ENCODE measurements around the gene EFCAB6.

The EFCAB6 gene

DNA sequence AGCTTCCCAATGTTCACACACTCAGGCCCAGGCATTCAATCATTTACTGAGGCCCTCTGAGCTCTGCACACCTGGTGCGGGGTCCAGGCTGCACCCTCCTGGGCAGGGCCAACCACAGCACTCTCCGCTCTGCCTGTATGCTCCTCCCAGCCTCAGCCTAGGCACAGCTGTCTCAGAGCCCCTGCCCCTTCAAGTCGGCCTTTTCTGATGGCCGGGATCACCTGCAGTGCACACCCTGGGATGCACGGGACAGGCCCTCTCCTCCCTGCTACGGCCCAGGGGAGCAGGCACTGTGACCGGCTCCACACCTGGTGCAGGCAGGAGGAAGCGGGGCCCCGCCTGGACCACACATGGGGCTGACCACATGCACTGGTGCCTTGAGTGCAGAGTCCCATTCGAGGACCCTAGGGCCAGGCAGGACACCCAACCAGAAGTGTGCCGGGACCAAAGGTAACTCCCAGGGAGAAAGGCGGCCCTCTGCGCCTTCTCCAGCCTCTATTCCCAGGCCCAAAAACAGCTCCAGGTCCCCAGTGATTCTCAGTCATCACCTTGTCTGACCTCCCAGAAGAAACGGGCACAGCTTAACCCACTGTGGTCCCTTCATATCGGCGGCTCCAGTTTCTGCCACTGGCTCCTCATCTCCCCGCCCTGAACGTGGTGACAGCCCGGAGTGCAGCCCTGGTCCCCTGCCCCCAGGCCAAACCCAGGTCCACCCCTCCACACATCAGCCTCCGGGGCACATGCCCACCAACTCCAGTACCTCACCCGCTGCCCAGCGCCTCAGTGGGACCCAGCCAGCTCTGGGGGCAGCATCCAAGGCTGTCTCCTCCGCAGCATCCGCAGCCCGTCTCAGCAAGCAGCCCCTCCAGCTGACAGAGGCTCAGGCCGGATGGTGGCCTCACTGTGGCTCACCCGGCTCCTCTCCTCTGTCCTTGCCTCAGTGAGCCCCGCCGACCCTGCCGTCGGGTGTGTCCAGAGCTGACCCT, 32.7 kb upstream of the EFCAB6 start:
- H3K4me3 ChIP-seq (ENCODE audit: severe bottlenecking), result no peak overlapping the region
- ATAC-seq (ENCODE audit: low read depth) (no peak), DNase-seq (ENCODE audit: low spot score) (no peak)
- H3K36me3 ChIP-seq (ENCODE audit: low read depth), result no peaks in the 10 kb centered on the region
- no peak for TF ChIP-seq CTCF (IDR thresholded peaks at IDR 0.05; ENCODE audit: poor library complexity, severe bottlenecking)
- H3K4me1 ChIP-seq (ENCODE audit: insufficient read depth, poor library complexity, severe bottlenecking), result no peaks in the 10 kb centered on the region
- H3K27ac ChIP-seq (ENCODE audit: poor library complexity, severe bottlenecking), result no peak overlapping the region
- no peaks in the 10 kb centered on the region for H3K9me3 ChIP-seq (ENCODE audit: severe bottlenecking)
- no peaks in the 10 kb centered on the region for H3K27me3 ChIP-seq (ENCODE audit: insufficient read depth, poor library complexity, severe bottlenecking)

DNA sequence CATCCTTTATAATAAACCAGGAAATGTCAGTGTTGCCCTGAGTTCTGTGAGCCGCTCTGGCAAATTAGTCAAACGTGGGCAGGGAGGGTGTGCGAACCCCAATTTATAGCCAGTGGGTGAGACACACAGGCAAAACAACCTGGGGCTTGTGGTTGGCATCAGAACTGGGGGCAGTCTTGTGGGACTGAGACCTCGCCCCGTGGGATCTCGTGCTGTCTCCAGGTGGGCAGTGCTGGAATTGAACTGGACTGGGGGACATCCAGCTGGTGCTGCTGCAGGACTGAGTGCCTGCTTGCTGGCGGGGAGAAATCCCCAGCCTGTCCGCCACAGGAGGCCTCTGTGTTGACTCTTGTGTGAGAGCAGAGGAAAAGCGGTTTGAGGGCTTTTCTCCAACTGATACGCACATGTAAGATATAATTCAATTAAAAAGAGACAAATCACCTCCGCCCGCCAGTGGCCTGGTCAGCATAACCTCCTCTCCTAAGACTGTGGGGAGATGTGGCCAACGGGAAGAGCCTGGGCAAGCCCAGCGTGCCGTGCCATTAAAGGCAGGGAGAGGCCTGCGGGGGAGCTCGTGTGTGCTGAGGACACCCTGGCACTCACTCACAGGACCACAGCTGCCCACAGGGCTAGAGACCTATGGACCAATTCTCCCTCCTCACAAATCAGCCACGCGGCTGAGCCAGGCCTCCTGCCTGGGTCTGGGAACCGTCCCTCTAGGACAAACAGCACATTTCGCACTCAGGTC, 31.9 kb upstream of the EFCAB6 start:
- Histone ChIP-seq H3K9me3 (ENCODE audit: severe bottlenecking) (no peaks in the 10 kb centered on the region), H3K27ac (ENCODE audit: poor library complexity, severe bottlenecking) (no peak overlapping the region), H3K4me1 (ENCODE audit: insufficient read depth, poor library complexity, severe bottlenecking) (no peaks in the 10 kb centered on the region), H3K27me3 (ENCODE audit: insufficient read depth, poor library complexity, severe bottlenecking) (no peaks in the 10 kb centered on the region), H3K36me3 (ENCODE audit: low read depth) (no peaks in the 10 kb centered on the region), H3K4me3 (ENCODE audit: severe bottlenecking) (no peak overlapping the region)
- no peak for DNase-seq (ENCODE audit: low spot score)
- ATAC-seq (ENCODE audit: low read depth), result no peak
- no peak for TF ChIP-seq CTCF (IDR thresholded peaks at IDR 0.05; ENCODE audit: poor library complexity, severe bottlenecking)

- ATAC-seq (ENCODE audit: low read depth) (no peak), DNase-seq (ENCODE audit: low spot score) (no peak)
- no peaks in the 10 kb centered on the region for H3K36me3 ChIP-seq (ENCODE audit: low read depth)
- no peak overlapping the region for H3K27ac ChIP-seq (ENCODE audit: poor library complexity, severe bottlenecking)
- no peak overlapping the region for H3K4me3 ChIP-seq (ENCODE audit: severe bottlenecking)
- no peaks in the 10 kb centered on the region for H3K4me1 ChIP-seq (ENCODE audit: insufficient read depth, poor library complexity, severe bottlenecking)
- no peaks in the 10 kb centered on the region for H3K27me3 ChIP-seq (ENCODE audit: insufficient read depth, poor library complexity, severe bottlenecking)
- no peaks in the 10 kb centered on the region for H3K9me3 ChIP-seq (ENCODE audit: severe bottlenecking)
- TF ChIP-seq CTCF (IDR thresholded peaks at IDR 0.05; ENCODE audit: poor library complexity, severe bottlenecking), result no peak
Observed at GRCh38 chr22:43841742-43842141, 29.6 kb upstream of the EFCAB6 start.

DNA sequence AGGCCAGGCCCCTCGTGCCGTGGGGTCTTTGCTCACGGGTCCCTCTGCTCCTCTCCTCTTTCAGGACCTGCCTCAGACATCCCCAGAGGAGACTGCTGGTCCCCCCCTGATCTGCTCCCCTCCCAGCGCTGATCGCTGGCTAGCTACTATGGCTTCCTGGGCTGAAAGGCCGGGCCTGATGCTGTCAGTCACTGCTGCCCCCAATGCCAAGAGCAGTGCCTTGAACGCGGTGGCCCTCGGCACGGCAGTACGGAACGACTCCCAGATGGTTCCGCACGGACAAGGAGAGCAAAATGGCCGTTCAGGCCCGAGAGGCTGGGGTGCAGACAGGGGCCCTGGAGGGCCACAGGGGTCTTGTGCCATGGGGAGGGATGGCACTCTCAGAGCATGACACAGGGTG, 28.7 kb upstream of the EFCAB6 start:
- no peak for TF ChIP-seq CTCF (IDR thresholded peaks at IDR 0.05; ENCODE audit: poor library complexity, severe bottlenecking)
- no peak overlapping the region for H3K4me3 ChIP-seq (ENCODE audit: severe bottlenecking)
- no peak for ATAC-seq (ENCODE audit: low read depth)
- DNase-seq (ENCODE audit: low spot score), result no peak
- no peaks in the 10 kb centered on the region for H3K27me3 ChIP-seq (ENCODE audit: insufficient read depth, poor library complexity, severe bottlenecking)
- no peaks in the 10 kb centered on the region for H3K36me3 ChIP-seq (ENCODE audit: low read depth)
- no peaks in the 10 kb centered on the region for H3K4me1 ChIP-seq (ENCODE audit: insufficient read depth, poor library complexity, severe bottlenecking)
- H3K27ac ChIP-seq (ENCODE audit: poor library complexity, severe bottlenecking), result no peak overlapping the region
- H3K9me3 ChIP-seq (ENCODE audit: severe bottlenecking), result no peaks in the 10 kb centered on the region
